GM18868 (cell line): ENCODE results near the gene C10orf90.

Experiments used
- ATAC-seq: cut with Tn5 transposase; IDR thresholded peaks from one replicate; pipeline ENCODE4 v1.9.1; 2021; ENCODE audit warnings: mild to moderate bottlenecking, moderate library complexity; ENCODE audit not compliant: unreplicated experiment

Gene C10orf90

DNA sequence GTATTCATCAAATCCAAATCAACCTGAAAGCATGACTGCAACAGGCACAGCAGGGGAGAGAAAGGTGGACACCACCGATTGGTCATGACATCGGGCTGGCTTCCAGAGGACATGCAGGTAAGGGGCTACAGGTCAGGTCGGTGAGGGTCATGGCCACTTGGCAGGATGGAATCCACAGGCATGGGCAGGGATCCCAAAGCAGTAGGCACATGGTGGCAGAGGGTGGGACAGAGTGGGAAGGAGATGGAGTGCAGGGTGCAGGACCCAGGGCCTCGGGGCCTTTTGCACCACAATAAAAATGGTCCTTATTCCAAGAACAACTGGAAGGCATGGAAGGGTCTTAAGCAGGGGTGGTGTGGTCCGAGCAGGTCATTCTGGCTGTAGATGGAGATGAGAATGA, 33.0 kb downstream of the C10orf90 start:
- no peak for ATAC-seq

- ATAC-seq, result no peak
These were observed 35.6 kb downstream of the C10orf90 start for GRCh38 chr10:126634911-126635310.

DNA sequence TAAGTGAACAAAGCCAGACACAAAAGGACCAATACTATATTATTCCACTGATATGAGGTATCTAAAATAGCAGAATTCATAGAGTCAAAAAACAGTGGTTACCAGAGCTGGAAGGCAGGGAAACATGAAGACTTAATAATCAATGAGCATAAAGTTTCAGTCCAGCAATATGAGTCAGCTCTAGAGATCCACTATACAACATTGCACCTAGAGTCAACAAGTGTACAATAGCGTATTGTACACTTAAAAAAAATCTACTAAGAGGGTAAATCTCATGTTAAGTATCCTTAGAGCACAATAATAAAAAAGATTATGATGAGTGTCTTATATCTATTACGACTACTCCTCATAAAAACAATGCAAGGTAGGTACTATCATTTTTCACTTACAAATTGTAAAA, 36.1 kb downstream of the C10orf90 start:
- no peak for ATAC-seq

DNA sequence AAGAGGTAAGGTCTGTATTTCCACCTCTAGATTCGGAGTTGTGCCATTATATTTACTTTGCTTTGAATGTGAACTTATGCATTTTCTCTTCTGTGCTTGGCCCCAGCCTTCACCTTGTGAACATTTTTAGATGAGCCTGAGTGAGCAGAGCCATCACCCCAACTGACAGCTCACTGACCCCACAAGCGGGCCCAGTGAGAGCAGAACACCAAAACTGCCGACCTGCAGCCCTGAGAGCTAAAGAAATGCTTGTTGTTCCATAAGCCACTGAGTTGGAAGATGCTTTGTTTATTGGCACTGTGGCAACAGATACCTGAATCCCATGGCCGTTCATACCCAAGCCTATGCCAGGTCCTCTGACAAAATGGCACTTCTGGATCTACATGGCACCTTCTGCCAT, 37.8 kb downstream of the C10orf90 start:
- ATAC-seq, result no peak

DNA sequence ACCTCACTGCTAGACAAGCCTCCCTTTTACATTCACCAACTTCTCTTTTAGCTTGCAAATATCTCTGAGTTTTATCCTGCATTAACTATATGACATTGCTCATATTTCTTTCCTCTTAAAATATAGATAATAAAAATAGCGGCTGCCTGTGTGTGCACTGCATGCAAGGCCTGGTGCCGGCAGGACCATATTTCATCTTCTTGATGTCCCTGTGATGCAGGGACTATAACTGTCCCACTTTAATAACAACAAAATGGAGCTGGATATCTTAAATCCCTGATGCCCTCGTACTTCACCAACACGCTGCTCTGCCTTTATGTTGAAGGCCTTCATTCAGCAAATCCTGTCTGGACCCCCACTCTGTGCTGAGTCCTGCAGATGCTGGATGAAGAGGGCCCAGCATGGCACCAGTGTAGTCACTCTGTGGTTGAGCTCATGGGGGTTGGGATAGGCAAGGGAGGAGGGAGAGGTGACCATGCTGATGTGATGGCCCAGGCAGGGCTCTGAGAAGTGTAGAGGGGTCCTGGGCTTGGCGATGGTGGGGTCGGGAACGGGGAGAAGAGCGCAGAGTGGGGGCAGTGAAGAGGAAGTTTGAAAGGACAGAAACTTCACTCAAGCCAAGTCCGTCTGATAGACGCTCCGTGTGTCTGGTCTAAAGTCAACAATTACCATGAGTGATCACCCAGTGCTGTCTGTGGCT, 40.4 kb downstream of the C10orf90 start:
- ATAC-seq, result no peak

DNA sequence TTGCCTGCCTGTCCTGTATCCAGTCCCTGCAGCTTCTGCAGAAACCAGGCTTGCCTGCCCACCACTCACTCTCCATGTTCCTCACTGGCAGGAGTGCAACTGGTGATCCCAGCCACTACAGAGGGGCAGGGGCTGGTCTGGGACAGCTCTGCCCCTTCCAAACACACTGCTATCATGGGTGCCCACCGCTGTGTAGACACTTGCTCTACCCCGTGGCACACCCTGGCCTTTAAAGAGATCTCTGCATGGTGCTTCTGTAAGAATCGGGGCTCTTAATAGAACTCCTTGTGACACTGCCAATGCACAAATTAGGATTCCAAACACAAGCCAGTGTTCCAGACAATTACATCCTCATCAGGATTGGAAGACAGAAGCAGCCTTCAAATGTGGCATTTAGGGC, 41.7 kb downstream of the C10orf90 start:
- no peak for ATAC-seq

GRCh38 chr10:126621846-126622245, 48.6 kb downstream of the C10orf90 start:
- no peak for ATAC-seq

- ATAC-seq, result no peak
These were observed 52.0 kb downstream of the C10orf90 start for GRCh38 chr10:126618466-126618865.

GRCh38 chr10:126617733-126618132, 52.8 kb downstream of the C10orf90 start:
- no peak for ATAC-seq

DNA sequence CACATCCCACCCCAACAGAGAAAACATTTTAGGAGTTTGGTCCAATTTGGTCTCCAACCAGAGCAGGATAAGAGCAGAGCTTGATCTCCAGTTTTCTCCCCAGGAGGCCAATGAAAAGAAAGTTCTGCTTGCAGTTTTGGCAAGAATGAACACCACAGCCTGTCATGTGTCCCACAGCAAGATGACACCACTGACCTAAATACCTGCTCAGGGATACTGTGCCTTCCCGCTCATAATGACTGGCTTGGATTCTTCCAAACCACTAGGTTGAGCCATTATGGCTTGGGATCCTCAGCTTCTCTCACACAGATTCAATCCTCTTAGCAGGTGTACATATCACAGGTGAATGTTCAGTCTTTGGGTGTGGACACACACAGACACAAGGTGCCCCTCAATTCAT, 53.3 kb downstream of the C10orf90 start:
- ATAC-seq, result no peak

- no peak for ATAC-seq
These were observed 53.8 kb downstream of the C10orf90 start for GRCh38 chr10:126616737-126617136.

- ATAC-seq, result no peak
These were observed 59.2 kb downstream of the C10orf90 start for GRCh38 chr10:126611303-126611702.

DNA sequence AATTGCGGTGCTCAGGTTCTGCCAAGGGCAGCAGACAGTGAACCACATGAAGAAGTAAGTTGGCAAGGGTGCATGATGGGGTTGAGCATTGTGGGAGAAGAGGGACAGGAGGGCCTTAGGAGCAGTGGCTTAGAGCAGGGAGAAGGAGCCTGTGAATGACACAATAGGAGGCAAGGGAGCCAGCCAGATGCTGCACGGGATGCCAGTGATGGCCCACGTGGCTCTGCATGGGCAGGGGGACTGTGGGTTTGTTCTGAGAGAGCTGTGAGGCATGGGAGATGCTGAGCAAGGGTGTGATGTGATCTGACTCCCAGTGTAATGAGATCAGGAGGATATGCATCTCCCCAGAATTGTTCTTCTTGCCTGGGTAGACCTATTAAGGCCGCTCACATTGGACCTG, 60.9 kb downstream of the C10orf90 start:
- no peak for ATAC-seq

- no peak for ATAC-seq
These were observed 70.4 kb downstream of the C10orf90 start for GRCh38 chr10:126599949-126600682.

DNA sequence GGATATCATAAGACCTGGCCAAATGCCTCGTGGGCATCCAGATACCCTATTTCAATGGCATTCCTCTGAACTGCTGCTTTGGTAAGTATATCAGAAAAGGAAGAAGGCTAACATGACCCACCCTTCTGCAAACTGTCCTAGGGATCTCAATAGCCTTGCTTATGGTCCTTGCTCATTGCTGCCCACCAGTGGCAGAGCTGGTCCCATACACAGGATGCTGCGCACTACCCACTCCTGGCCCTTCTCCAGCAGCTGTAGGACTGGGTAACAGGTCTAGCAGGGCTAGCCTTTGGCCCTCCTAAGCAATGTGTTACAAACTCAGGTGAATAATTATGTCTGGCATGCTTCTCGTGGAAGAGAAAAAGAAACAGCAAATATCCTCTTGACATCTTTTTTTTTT, 72.5 kb downstream of the C10orf90 start:
- no peak for ATAC-seq

DNA sequence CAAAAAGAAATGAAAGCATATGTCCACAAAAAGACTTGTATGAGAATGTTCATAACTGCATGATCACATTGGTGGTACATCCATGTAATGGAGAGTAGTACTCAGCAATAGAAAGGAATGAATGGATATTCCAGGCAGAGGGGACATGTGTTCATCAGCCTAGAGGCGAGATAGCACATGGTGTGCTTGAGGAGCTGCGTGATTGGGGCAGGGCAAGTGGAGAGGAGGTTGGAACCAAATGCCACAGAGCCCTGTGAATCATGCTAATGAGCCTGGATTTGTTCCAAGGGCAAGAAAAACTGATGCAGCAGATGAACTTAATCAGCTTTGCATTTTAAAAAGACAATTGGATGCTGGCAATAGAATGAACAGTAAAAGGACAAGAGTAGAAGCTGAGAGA, 73.3 kb downstream of the C10orf90 start:
- ATAC-seq, result no peak

GRCh38 chr10:126596472-126597016, 73.9 kb downstream of the C10orf90 start:
- ATAC-seq, result no peak

DNA sequence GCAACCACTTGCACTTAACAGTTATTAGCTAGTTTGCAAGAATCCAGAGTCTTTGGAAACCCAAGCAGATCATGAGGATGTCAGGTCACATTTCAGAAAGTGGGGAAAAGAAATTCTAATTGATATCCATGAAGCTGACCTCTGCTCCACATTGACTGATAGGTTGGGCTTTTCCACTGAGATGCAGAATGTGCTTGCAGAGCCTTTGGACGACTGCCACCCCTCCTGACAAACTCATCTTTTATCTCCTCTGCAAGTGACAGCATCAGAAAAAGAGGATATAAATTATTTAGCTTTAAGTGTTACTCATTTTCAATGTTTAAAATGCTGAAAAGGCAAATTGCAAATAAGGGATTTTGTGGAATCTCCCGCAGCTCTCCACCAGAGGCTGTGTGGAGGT, 75.3 kb downstream of the C10orf90 start:
- no peak for ATAC-seq

GRCh38 chr10:126593968-126594701, 76.4 kb downstream of the C10orf90 start:
- ATAC-seq, result no peak

DNA sequence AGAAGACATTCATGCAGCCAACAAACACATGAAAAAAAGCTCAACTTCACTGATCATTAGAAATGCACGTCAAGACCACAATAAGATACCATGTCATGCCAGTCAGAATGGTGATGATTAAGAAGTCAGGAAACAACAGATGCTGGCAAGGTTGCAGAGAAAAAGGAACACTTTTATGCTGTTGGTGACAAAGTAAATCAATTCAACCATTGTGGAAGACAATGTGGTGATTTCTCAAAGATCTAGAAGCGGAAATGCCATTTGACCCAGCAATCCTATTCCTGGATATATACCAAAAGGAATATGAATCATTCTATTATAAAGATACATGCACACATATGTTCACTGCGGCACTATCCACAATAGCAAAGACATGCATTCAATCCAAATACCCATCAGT, 77.6 kb downstream of the C10orf90 start:
- no peak for ATAC-seq

DNA sequence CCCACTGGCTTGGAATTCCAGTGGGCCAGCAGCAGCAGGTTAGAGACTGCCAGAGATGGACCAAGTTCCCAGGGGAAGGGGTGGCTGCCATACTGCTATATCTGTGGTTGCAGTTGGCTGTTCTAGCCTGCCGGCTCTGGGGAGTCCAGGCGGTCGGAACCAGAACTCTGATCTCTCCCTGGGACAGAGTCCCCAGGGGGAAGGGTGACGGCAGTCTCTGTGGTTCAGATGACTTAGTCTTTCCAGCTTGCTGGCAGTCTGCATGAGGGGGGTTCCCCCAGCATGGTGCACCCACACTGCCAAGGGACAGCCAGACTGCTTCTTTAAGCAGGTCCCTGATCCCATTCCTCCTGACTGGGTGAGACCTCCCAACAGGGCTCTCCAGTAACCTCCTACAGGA, 82.5 kb downstream of the C10orf90 start:
- ATAC-seq, result no peak

DNA sequence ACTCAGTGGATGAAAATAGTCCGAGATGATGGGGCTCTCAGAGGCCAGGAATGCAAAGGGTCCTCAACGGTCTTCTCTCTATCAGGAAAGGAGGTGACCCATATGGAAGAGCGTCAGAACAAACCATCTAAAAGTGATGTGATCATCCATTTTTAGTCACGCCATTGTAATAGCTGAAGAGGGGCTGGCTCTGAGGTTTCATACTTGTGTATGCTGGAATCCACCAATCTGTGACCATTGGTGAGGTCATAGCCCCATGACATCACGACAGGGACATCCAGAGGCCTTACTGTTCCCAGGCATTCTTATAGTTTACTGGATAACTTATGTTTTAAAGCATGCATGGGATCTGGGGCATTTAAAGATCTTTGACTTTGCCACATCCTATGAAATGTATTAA, 83.6 kb downstream of the C10orf90 start:
- ATAC-seq, result no peak
